DMS79 (cell line): ENCODE data around the gene PNPLA1.

Source experiments
- DNase-seq: peaks from one replicate; lab custom pipeline; 2025; lab: John Stamatoyannopoulos, UW

PNPLA1 gene

GRCh38 chr6:36285187-36285671 lies 15.4 kb downstream of the PNPLA1 start:
- DNase-seq = no peak

DNA sequence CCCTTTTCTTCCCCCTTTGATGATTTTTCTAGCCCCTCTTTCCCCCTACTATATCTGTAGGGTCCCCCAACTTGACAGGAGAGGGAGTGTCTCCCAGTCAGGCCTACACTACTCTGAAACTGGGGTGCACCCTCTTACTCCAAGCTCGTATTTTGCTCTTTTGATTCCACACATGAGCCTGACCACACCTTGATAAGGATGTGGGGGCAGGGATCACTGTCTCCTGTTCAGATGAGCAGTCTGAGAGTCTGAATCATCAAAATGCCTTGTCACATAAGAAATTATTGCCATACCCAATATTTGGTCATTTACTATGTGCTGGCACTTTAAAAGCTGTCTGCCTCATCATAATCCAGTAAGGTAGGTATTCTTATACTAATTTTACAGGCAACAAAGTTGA lies 15.9 kb downstream of the PNPLA1 start:
- DNase-seq = no peak

DNA sequence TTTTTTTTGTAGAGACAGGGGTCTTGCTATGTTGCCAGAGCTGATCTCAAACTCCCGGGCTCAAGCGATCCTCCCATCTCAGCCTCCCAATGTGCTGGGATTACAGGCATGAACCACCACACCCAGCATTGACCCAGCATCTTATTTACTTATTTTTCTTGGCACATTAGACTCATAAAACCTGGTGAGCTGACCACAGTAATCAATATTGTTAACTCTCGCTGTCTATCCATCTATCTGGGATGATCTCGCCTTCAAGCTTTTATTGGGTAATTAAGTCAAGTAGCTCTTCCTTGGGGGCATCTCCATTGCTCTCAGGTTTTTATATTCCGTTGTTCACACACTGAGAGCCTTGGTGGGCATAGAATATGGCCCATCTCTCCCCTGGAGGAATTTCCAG lies 17.0 kb downstream of the PNPLA1 start:
- DNase-seq = no peak

DNA sequence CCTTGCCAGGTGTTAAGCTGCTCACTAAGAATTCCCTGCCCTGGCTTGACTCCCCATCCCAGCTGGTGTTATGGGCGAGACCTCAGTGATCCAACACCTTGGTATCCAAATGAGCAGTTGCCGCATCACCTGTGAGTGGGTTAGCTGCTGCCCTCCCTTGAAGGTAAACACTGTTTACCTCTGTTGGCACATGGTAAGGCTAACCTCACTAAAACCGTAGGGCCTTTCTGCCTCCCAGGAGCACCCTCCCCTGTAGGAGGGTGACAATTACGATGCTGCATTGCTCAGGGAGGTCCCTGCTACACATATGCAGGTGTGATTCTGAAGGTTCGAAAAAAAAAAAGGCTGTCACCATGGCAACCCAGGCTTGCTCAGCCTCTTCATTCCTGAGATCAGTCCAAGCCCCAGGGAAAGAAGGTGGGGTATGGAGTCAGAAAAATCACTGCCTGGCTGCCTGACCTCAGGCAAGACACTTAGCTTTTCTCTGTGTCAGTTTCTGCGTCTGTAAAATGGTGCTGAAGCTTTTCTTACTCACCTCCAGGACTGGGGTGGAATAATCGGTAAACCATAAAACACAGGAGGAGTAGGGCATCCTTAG lies 19.5 kb downstream of the PNPLA1 start:
- DNase-seq = peak; percentile 66

DNA sequence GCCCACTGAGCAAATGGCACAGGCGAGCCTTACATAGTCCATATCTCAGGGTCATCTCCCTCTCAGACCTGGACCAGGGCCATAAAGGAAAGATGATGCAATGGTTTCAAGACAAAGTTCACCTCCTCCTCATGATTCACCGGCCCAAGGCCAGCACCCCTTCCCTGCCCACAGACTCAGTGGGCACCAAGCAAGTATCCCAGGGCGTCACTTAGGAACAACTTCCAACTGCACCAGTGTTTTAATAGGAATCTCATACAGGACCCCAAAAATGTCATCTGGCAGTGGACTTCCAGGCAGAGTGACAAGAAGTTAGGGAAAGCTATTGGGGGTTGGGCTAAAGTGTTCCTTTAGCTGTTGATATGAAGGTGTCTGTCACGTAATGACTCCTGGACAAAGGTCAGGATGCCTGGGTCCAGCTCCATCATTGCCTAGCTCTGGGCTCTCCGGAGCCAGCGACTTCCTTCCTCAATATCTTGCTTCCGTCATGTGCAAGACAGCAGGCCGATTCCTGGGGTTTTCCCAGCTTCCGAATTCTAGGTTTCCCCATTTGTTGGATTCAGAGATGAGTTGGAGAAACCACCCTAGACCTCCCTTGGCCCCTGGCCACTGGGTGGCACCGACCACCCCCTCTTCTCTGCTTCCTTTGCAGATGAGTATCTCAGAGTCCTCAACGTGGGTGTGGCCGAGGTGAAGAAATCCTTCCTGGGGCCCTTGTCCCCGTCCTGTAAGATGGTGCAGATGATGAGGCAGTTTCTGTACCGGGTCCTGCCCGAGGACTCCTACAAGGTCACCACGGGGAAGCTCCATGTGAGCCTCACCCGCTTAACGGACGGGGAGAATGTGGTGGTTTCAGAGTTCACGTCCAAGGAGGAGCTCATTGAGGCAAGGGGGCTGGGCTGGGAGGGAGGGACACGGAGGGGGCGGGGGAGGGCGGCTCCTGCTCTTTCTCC lies 21.1 kb downstream of the PNPLA1 start:
- DNase-seq = no peak

- DNase-seq = no peak
Observed at GRCh38 chr6:36292170-36292569, 22.3 kb downstream of the PNPLA1 start.

GRCh38 chr6:36296240-36296639 lies 26.4 kb downstream of the PNPLA1 start:
- no peak for DNase-seq

DNA sequence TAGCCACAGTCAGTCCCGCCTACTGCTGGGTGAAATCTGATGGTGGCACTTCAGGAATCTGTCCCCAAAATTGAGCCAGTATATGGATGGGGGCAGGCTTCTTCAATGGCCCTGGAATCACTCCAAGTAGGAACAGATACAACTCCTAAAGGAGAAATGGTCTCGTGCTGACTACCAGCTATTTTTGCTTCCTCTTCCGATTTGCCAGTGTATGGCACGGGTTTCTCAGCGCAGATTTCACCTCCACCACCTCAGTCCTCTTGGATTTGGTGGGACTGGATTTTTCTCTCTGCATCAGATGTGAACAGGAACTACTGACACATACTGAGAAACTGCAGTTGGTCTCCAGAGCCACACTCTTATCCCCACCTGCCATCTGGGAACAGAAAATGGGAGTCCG lies 27.2 kb downstream of the PNPLA1 start:
- DNase-seq = no peak

DNA sequence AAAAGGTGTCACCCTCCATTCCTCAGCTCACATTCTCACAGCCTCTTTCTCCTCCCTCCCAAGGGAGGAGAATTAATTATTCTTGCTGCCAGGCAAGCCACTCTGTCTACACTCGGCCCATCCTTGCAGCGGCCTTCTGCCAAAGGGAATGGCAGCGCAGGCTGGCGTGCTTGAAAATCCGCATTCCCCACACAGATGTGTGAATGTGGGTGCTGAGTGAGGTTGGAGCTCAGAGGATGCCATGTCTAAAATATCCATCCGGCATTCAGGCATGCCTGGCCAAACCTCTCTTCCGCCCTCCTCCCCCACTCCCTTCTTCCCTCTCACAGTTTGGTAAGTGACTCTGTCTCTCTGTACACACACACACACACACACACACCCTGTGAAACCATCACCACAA lies 27.7 kb downstream of the PNPLA1 start:
- no peak for DNase-seq

GRCh38 chr6:36298027-36298426 lies 28.2 kb downstream of the PNPLA1 start:
- no peak for DNase-seq

- DNase-seq = no peak
Observed at GRCh38 chr6:36301085-36301658, 31.3 kb downstream of the PNPLA1 start.

DNA sequence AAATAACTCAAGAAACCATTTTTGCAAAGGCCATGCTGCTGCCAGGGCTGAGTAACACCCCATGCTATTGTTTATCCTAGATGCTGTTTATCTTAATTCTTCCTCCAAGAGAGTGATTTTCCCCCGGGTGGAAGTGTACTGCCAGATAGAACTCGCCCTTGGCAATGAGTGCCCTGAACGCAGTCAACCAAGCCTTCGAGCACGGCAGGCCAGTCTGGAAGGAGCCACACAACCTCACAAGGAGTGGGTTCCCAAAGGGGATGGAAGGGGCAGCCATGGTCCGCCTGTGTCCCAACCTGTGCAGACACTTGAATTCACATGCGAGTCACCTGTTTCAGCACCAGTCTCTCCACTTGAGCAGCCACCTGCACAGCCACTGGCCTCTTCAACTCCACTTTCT lies 31.9 kb downstream of the PNPLA1 start:
- peak; percentile 91 for DNase-seq

GRCh38 chr6:36302227-36302976 lies 32.5 kb downstream of the PNPLA1 start:
- peak; percentile 61 for DNase-seq

DNA sequence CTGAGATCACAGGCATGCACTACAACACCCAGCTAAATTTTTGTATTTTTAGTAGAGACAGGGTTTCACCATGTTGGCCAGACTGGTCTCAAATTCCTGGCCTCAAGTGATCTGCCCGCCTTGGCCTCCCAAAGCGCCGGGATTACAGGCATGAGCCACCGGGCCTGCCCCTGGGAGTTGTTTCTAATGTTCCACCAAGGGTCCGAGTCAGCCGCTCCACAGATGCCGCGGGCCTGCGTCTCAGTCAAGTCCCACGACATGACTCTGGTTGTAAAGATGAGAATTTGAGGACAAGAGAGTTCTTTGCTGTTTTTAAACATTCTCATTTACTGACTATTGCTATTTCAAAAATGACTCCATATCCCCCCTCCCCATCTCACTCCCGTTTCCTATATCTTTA lies 36.0 kb downstream of the PNPLA1 start:
- no peak for DNase-seq

DNA sequence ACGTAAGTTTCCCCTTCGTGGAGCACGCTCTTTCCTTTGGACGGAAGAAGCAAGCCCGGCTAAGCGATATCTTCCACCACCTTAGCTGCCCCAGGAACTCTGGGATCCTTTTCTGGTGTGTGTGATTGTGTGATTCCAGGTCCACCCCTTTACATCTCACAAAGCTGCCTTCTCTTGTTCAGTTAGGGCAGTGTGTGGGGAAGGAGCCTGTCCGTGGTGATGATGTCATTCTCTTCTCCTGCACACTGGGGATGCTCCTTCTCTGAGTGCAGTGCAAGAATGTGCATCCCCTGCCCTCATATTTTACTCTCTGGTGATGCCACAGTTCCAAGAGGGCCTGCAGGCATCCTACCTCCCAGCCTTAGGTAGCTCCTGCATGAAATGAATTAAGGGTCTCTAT lies 36.5 kb downstream of the PNPLA1 start:
- DNase-seq = no peak

DNA sequence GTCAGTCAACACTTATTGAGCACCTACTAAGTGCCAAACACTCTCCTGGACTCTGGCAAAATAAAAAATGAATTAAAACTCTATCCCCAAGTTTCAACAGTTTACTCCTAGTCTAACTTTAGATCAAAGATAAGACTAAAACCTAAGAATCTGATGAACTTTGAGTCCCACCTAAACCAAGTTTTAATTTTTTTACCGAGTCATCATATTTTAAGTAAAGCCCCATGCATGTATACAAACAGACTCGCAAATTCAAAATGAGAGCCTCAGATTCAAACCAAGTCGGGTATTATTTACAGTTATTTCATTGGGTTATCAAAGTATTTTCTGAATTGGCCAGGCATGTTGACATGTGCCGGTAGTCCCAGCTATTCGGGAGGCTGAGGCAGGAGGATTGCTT lies 38.7 kb downstream of the PNPLA1 start:
- no peak for DNase-seq

DNA sequence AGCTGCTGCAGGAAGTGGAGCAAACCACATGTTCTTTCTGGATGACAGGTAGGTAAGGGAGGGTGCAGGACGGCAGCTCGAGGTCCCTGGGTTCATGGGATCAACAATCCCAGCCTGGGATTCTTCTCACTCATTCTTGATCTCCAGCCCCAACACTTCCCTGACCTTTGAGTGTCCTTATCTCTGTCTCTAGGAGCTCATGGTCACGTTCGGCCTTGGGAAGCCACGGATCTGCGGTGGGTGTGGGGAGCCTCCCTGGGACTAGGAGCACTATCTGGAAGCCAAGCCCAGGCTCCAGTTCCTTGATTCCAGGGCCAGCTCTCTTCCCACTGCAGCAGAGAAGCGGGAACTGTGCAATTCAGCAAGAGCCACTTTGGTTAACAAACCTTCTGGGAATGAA lies 39.3 kb downstream of the PNPLA1 start:
- DNase-seq = no peak

DNA sequence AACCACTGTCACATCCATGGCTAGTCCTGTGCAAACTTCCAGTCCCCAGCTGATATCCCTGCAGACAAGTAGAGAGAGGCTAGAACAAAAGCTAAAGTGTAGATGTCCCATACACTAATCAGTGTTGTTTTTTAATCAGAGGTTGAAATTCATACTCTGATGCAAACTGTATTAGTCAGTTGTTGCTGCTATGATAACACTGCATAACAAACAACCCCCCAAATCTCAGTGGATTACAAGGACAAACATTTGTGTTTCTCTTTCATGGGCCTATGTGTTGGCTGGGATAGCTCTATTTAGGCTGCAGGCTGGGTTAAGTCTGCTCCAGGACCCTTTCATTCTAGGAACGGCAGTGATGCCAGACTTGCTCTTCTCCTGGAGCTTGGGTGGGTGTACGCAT lies 40.0 kb downstream of the PNPLA1 start:
- DNase-seq = no peak

GRCh38 chr6:36312854-36313648 lies 43.2 kb downstream of the PNPLA1 start:
- no peak for DNase-seq

DNA sequence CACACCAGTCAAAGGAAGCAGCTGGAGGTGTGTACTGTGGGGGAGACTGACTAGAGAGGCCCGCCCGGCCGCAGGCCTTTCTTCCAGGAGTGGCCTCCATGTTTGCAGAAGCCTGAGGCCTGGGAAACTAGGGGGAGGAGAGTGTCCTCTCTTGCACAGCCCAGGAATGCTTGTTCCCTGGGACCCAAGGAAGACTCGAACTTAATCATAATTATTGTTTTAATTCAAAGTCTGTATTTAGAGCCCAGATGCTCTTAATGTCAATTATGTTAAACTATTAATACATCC lies 43.7 kb downstream of the PNPLA1 start:
- DNase-seq = no peak

GRCh38 chr6:36314221-36315014 lies 44.6 kb downstream of the PNPLA1 start:
- no peak for DNase-seq
